Parathyroid adenoma (tissue), 2 donors: ENCODE data around the gene PLCH2.

Experiments used
- H2AFZ ChIP-seq: fragments of 300-600 bp; sonication (generic); one replicate; pipeline ENCODE4 v1.7.0; 2017; ENCODE audit warnings: antibody characterized with exemption, mild to moderate bottlenecking
- H3K27ac ChIP-seq: fragments of 300-600 bp; sonication (generic); one replicate; pipeline ENCODE4 v1.7.0; 2017
- H3K27me3 ChIP-seq: fragments of 300-600 bp; sonication (generic); one replicate; pipeline ENCODE4 v1.7.0; 2017; ENCODE audit warnings: low read length; ENCODE audit not compliant: control insufficient read depth, insufficient read depth
- H3K36me3 ChIP-seq: fragments of 300-600 bp; sonication (generic); one replicate; pipeline ENCODE4 v1.7.0; 2017; ENCODE audit warnings: low read length; ENCODE audit not compliant: control insufficient read depth, insufficient read depth
- H3K4me1 ChIP-seq: fragments of 300-600 bp; sonication (generic); one replicate; pipeline ENCODE4 v1.7.0; 2017; ENCODE audit warnings: control low read depth
- H3K4me2 ChIP-seq: fragments of 300-600 bp; sonication (generic); one replicate; pipeline ENCODE4 v1.7.0; 2017; ENCODE audit warnings: low read length
- H3K4me3 ChIP-seq: fragments of 300-600 bp; sonication (generic); one replicate; pipeline ENCODE4 v1.7.0; 2017; ENCODE audit warnings: low read depth, low read length
- H3K79me2 ChIP-seq: fragments of 300-600 bp; sonication (generic); one replicate; pipeline ENCODE4 v1.7.0; 2017; ENCODE audit warnings: control low read depth
- H3K9ac ChIP-seq: fragments of 300-600 bp; sonication (generic); one replicate; pipeline ENCODE4 v1.7.0; 2017; ENCODE audit warnings: mild to moderate bottlenecking
- H3K9me3 ChIP-seq: fragments of 300-600 bp; sonication (generic); one replicate; pipeline ENCODE4 v1.7.0; 2017; ENCODE audit warnings: low read length; ENCODE audit not compliant: control insufficient read depth
- TF ChIP-seq, protein P1 (sequence below): fragments of 300-600 bp; sonication (generic); IDR thresholded peaks from one replicate; pipeline ENCODE4 v1.7.0; 2017; ENCODE audit warnings: antibody characterized with exemption, mild to moderate bottlenecking
- donor health status: primary hyperparathyroidism.

Gene PLCH2

DNA sequence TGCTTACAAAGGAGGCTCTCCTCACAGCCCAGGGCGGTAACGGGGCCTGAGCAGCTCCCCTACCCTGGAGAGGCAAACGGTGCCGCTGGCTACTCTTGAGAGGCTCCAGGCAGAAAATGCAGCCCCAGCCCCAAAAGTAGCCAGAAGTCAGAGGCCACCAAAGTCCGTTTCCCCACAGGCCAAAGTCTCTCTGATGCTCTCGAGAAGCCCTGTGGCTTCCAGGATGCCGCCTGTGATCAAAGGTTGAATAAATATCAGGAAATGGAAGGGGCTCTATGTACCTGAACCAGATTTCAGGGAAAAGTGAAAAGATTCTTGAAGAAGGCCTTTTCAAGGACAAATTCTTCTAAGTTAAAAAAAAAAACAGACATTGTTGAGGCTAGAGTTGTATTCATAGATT lies 46.1 kb downstream of the PLCH2 start:
- Histone ChIP-seq H3K27ac (no peak overlapping the region), H3K9me3 (no peaks in the 10 kb centered on the region), H3K27me3 (no peaks in the 10 kb centered on the region), H2AFZ (no peak overlapping the region), H3K4me1 (no peaks in the 10 kb centered on the region), H3K79me2 (peaks cover 19% of the 10 kb centered on the region), H3K9ac (no peak overlapping the region), H3K4me3 (no peak overlapping the region), H3K36me3 (no peaks in the 10 kb centered on the region), H3K4me2 (no peak overlapping the region)
- TF ChIP-seq, protein P1, sequence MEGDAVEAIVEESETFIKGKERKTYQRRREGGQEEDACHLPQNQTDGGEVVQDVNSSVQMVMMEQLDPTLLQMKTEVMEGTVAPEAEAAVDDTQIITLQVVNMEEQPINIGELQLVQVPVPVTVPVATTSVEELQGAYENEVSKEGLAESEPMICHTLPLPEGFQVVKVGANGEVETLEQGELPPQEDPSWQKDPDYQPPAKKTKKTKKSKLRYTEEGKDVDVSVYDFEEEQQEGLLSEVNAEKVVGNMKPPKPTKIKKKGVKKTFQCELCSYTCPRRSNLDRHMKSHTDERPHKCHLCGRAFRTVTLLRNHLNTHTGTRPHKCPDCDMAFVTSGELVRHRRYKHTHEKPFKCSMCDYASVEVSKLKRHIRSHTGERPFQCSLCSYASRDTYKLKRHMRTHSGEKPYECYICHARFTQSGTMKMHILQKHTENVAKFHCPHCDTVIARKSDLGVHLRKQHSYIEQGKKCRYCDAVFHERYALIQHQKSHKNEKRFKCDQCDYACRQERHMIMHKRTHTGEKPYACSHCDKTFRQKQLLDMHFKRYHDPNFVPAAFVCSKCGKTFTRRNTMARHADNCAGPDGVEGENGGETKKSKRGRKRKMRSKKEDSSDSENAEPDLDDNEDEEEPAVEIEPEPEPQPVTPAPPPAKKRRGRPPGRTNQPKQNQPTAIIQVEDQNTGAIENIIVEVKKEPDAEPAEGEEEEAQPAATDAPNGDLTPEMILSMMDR = no peak

DNA sequence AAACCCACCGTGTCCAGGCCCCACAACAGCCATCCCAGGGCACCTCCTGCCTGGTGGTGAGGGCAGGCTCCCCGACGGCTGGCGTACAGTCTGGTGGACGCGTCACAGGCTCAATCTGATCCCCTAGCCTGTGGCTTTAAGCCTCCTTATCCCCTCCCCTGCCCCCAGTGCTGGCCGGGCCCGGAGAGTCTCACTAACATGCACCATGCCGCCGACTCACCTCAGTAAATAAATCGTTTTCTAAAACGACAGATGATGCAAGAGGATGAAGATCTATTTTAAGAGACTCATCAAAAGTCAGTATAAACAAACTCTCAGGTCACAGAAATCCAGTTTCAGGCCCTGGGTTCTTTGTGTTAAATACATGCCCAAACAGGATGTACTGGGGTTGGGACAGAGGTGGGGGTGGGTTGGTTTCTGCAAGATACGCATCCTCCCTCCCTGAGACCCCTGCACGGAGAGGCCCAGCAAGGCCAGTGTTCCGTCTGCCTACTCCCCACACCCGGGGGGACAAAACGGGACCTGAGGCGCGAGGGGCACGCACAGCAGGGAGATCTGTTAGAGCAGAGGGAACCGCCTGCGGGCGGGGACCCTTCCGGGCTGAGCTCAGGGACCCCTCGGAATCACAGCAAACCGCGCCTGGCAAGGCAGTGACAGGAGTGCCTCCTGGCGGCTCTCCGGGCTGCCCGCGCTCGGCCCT lies 47.3 kb downstream of the PLCH2 start:
- H3K27me3 ChIP-seq = no peaks in the 10 kb centered on the region
- H3K27ac ChIP-seq = no peak overlapping the region
- no peak overlapping the region for H3K4me3 ChIP-seq
- no peak overlapping the region for H2AFZ ChIP-seq
- no peak overlapping the region for H3K4me2 ChIP-seq
- H3K9me3 ChIP-seq = no peaks in the 10 kb centered on the region
- peaks cover 19% of the 10 kb centered on the region for H3K79me2 ChIP-seq
- H3K36me3 ChIP-seq = no peaks in the 10 kb centered on the region
- H3K9ac ChIP-seq = no peak overlapping the region
- no peaks in the 10 kb centered on the region for H3K4me1 ChIP-seq
- TF ChIP-seq, protein P1 = no peak

DNA sequence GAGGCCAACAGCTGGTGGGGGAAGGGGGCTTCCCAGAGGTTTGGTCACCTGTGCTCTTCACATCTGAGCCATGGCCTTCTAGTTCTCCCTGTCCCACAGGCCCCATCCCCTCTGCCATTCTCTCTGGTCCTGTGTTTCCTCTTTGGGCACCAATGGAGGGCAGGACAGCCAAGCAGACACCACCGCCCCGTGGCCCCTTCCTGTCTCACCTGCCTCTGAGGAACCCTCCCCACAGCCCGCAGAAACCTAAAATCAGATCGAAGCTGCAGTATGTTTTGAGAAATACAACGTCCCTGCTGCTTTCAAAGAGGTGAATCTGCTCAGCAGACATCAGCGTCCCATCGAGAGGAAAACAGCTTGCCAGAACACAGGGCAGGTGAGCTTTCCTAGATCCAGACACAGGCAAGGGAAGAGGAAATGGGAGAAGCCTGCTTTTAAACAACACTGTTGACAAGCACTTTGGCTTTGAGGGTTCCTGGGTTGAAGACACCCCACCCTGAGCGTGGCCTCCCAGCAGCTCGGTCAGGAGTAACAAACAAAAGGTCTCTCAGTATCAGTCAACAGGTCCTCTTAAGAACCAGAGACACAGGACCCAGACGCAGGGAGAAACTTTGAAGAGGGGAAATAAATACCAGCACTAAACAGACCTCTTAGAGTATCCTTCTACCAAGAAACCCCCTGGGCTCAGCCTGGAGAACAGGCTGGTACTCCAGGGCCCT lies 48.0 kb downstream of the PLCH2 start:
- no peak overlapping the region for H3K4me3 ChIP-seq

DNA sequence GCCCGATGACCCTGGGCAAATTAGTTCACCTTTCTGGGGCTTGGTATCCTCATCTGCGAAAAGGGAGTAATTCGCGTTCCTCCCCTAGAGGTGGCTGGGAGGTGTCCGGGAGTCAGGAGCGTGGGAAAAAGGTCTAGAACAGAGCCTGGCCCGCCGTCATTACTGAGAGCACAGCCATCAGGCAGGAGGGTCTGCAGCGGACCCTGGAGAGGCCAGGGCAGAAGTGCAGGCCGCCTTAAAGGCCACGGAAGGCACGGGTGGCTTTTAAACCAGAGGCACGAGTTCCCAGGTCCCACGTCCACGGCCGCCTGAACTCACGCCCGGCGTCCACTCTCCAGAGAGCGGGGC lies 49.5 kb downstream of the PLCH2 start:
- peak overlapping the region; percentile 47 for H3K27ac ChIP-seq

More for the DNA sequence above, 48.0 kb downstream of the PLCH2 start:
- H3K9me3 ChIP-seq = no peaks in the 10 kb centered on the region
- H3K79me2 ChIP-seq = peaks cover 19% of the 10 kb centered on the region
- H3K9ac ChIP-seq = no peak overlapping the region
- no peak overlapping the region for H3K27ac ChIP-seq
- no peaks in the 10 kb centered on the region for H3K36me3 ChIP-seq
- H3K4me1 ChIP-seq = peaks cover 2% of the 10 kb centered on the region
- H2AFZ ChIP-seq = no peak overlapping the region
- H3K27me3 ChIP-seq = no peaks in the 10 kb centered on the region
- H3K4me2 ChIP-seq = peak overlapping the region; percentile 91
- TF ChIP-seq, protein P1 = no peak

More for the DNA sequence above, 49.5 kb downstream of the PLCH2 start:
- TF ChIP-seq, protein P1 = no peak
- no peaks in the 10 kb centered on the region for H3K36me3 ChIP-seq
- H3K4me3 ChIP-seq = peak overlapping the region; percentile 74
- H3K79me2 ChIP-seq = peaks cover 19% of the 10 kb centered on the region
- H3K27me3 ChIP-seq = no peaks in the 10 kb centered on the region
- peak overlapping the region; percentile 50 for H2AFZ ChIP-seq
- H3K9me3 ChIP-seq = no peaks in the 10 kb centered on the region
- peak overlapping the region; percentile 37 for H3K9ac ChIP-seq
- H3K4me1 ChIP-seq = peaks cover 3% of the 10 kb centered on the region
- H3K4me2 ChIP-seq = peak overlapping the region; percentile 91
